GM18502 (cell line): ENCODE results near the gene CCDC136.

Source experiments
- ATAC-seq: cut with Tn5 transposase; IDR thresholded peaks from one replicate; pipeline ENCODE4 v1.9.1; 2021; ENCODE audit warnings: mild to moderate bottlenecking; ENCODE audit not compliant: unreplicated experiment, poor library complexity

The CCDC136 gene

DNA sequence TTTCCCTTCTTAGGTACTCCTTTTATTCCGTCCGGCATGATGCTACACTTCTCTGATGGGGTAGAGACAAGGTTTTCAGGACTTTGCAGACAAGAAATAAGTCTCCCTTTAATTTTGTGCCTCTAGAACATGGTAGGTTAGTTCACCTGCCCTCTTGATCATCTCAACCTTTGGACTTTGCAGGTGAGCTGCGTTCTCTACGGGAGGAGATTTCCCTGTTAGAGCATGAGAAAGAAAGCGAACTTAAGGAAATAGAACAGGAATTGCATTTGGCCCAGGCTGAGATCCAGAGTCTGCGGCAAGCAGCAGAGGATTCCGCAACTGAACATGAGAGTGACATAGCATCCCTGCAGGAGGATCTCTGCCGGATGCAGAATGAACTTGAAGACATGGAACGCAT, 9.2 kb downstream of the CCDC136 start:
- no peak for ATAC-seq

DNA sequence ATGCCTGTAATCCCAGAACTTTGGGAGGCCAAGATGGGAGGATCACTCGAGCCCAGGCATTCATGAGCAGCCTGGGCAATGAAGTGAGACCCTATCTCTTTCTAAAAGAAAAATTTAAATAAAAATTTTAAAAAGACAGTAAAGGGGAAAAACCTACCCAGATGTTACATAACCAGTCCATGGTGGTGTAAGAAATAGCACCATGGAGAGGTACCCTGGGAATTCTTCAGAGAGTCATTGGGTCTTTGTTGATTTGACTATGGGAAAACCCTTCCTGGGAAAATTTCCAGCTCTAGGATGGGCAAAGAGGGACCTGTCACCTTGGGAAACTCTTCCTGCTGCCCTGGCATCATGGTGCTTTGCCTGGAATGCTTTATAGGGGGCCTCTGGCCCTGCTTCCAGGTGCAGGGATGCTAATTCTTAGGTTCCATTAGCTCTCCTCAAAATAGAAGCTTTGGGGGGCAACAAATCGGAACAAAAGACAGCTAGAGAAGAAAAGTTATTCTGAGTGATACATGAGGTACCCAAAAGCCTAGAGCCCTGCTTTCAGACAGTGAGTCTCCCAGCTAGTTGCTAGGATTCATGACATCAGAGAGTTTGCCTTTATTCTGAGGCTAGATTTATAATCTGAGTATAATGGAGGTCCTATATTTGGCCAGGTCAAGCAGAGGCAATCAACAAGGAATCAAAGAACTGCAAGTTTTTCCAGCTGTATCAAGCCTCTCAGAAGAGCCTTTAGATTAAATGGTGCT, 10.1 kb downstream of the CCDC136 start:
- no peak for ATAC-seq

DNA sequence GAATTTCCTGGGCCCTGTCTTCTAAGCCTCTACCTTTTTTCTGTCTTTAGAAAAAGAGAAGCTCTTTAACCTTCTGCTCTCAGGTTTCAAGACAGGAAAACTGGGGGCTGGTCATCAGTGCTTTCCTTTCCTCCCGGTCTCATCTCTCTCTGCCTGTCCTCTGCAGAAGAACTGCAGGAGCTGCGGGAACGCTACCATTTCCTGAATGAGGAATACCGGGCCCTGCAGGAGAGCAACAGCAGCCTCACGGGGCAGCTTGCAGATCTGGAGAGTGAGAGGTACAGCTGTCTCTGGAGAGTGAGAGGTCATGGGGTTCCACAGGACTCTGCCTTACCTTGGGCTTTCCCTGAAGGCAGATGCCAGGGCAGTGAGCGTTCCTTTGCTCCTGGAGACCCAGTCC, 12.7 kb downstream of the CCDC136 start:
- no peak for ATAC-seq

DNA sequence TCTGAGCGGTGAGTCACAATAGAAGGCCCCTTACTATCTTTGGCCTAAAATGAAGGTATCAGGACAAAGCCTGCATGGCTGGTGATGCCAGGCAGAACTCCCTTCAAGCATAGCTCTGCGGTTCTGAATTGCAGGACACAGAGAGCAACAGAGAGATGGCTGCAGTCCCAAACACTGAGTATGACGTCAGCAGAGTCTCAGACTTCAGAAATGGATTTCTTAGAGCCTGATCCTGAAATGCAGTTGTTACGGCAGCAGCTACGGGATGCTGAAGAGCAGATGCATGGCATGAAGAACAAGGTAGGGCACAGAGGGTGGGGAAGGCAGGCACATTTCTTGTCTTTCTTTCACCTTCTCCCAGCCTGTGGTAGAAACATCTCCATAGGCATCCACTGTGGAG, 13.5 kb downstream of the CCDC136 start:
- ATAC-seq, result no peak

DNA sequence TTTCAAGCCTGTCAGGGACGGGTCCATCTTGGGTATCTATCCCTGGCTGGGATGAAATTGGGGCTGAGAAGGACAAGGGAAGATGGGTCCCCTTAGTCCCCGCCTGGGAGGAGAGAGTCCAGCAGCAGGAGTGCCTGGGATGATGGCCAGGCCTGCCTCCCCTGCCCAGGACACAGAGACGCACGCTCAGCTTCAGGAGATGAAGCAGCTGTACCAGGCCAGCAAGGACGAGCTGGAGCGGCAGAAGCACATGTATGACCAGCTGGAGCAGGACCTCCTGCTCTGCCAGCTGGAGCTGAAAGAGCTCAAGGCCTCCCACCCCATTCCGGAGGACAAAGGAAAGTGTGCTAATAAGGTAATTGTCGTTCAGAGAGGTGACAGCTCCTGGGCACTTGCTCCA, 15.4 kb downstream of the CCDC136 start:
- ATAC-seq, result no peak

DNA sequence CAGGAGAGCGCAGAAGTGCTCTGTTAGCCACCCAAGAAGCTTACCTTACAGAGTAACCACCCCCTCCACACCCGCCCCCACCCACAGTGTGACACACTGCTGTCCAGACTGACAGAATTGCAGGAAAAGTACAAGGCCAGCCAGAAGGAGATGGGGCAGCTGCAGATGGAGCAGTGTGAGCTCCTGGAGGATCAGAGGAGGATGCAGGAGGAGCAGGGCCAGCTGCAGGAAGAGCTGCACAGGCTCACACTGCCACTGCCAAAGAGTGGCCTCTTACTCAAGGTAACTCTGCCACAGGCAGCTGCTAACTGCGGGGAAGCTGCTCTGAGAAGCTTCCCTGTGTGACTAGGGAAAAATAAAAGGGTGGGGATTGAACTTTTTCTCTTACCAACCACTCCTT, 17.6 kb downstream of the CCDC136 start:
- ATAC-seq, result no peak

DNA sequence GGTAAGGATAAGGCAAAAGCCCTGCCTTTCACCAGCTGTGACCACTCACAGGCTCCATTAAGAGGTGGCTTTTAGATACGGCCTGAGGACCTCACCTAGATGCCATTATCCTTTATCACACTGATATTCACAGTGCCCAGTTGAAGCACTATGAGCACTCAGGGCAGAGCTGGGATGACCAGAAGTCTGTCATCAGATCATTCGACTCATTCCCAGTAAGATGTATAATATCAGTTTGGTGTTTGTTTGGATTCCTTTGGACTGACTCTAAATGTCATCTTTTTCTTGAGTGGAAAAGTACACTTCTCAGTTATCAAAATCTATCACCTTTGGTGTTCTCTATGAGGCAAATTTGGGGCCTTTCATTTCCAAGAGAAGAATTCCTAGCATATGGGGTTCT, 18.7 kb downstream of the CCDC136 start:
- ATAC-seq, result no peak

DNA sequence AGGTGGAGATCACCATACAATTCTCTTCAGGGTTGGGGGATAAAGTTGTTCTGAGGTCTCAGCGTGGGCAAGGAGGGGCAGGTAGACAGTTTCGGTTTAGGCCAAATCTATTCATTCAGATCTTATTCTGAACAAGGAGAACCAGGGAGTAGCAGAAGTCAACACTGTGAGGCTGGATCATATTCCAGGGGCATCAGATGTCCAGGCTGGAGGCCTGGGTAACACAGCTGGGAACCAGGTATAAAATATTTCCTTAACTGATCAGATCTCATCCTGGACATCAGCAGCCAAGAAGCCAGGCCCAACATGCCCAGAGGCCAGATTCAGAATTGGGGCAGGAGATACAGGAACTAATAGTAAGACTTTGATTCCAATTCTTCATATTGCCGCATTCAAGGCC, 19.2 kb downstream of the CCDC136 start:
- no peak for ATAC-seq

DNA sequence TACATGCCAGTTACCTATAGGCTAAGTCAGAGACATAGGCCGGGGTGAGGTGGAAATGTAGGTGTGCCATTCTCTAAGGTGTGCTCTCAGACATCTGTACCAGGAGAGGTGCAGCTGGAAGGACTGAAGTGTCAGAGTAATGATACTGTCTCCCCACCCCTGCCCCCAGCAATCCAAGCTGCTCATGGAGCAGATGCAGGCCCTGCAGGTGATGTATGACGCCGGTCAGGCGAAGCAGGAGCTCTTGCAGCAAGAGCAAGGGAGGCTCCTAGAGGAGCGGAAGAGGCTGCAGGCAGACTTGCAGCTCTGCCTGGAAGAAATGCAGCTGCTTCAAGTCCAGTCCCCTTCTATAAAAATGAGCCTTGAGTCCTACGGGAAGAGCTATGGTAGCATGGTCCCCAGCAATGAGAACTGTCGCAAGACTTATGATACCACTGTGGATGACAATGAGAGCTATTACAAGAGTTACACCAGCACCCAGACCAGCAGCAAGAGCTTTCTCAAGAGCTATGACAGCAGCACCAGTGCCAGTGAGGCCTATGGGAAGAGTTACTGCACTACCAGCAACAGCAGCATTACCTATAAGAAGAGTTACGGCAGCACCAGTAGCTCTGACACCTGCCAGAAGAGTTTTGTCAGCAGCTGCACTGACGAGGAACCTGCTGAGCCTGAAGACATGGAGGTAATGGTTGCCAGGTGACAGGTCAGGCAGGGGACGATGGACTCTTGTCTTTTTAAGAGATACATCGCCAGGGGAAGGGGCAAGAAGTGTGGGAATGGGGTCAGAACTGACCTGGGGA, 20.1 kb downstream of the CCDC136 start:
- ATAC-seq, result no peak

DNA sequence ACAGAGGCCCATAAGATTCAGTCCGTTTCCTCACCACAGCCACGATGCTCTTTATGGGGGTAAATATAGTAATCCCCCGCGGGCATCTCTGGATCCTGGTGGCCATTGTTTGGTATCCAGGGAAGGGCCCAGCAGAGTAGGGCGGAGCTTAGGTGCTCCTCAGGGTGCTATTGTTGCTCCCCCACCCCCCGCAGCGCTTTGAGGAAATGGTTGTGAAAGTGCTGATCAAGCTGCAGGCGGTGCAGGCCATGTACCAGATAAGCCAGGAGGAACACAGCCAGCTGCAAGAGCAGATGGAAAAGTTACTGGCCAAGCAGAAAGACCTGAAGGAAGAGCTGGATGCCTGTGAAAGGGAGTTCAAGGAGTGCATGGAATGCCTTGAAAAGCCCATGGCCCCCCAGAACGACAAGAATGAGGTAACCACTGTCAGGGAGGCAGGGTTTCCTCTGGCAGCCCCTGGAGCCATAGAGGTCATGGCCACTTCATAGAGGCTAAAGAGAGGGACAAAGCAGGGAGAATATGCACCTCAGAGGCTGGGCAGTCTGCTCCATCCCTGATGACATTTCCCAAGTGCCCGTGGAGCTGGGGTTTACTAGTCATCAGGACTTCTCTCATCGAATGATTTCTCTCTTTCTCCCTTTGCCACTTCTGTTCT, 20.9 kb downstream of the CCDC136 start:
- no peak for ATAC-seq

DNA sequence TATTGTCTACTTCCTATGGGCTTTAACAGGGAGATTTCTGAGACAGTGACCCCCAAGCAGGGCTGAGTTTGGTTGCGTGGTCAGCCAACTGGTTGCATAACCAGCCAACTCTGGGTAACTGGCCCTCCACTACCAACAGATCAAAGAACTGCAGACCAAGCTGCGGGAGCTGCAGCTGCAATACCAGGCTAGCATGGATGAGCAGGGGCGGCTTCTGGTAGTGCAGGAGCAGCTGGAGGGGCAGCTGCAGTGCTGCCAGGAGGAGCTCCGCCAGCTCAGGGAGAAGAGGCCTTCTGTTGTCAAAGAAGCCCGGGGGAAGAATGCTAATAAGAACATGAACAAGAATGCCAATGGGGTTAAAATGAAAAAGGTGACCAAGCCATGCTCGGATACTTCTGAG, 22.7 kb downstream of the CCDC136 start:
- no peak for ATAC-seq

DNA sequence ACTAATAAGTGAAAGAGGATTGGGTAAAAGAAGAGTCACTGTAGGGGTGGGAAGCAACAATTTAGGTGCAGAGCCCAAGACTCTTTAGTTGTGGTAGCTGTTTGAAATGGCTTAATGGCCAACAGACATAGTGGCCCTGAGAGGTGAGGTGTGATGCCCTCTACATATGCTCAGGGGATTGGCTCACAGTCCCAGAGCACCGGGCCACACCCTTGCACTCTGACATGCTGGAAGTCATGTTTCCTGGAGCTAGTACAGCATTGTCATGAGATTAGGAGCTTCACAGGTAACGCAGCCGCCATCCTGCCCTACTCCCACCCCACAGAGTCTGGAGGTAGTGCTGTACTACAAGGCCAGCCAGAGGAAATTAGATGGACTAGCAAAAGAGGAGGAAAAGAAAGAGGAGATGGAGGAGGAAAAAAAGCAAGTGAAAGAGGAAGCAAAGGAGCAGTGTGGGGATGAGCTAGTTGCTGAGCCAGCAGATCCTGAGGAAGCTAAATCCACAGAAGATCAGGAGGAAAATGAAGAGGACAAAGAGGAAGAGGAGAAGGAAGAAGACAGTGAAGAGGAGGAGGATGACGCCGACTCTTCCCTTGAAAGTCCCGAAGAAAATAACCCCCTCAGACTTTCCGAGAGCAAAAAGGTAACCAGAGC, 23.6 kb downstream of the CCDC136 start:
- no peak for ATAC-seq

DNA sequence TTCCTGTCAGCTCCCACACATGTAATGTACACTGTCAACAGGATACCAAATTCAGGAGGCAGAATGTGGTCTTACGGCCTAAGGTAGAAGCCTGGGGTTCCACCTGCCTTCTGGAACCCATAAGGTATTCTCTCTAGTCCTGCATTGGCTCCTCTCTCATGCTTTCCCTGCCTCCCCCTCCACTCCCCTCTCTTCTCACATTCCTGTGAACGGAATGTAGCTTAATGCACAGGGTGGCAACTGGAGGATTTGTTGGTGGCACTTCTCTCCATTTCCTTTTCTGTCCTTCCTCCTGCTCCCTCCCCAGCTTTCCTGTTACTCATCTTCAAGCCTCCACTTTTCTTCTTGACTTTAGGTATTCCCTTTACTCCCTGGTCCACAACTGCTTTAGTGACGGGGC, 26.9 kb downstream of the CCDC136 start:
- ATAC-seq, result no peak

DNA sequence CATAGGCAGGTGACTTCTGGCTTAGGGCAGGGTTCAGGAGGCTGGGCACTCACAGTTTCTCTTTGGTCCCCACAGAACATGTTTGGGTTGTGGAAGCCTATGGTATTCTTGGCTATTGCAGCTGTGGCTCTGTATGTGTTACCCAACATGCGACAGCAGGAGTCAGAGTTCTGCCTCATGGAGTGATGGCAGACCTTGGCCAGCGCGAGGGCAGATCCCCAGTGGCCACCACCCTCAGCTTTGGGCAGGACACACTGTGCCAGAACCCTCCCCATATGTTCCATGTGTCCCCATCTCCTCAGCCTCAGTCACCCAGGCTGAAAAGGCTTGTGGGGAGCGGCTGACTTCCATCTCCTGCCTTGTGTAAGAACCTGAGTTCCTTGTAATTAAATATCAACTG, 30.0 kb downstream of the CCDC136 start:
- ATAC-seq, result no peak

DNA sequence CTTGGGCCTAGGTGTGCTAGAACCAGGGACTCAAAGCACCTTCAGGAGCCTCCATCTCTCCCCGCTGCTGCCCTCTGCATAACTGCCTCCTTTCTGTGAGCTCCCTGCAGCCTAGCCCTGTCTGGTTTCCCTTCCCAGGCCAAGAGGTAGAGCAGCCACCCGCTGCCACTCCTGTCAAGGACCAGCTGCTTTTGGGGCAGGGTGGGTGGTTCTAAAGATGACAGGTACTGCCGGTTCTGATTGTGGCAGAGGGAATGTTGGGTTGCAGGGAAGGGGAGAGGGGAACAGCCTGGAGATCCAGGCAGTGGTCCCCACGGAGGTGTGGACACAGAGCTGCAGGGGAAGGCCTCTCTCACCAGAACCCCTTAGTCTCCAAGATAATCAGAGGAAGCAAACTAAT, 34.7 kb downstream of the CCDC136 start:
- no peak for ATAC-seq

DNA sequence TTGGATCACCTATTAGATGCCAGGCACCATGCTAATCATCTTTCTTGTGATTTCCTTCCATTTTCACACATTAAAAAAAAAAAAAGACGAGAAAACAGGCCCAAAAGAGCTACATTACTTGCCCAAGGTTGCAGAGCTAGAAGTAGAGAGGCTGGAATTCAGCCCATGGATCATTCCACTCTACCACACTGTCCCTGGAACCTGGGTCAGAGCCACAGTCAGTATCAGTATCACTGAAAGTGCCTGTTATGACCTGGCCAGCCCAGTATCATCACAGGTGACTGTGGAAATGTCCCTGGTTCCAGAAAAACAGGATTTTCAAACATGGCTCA, 35.1 kb downstream of the CCDC136 start:
- no peak for ATAC-seq

DNA sequence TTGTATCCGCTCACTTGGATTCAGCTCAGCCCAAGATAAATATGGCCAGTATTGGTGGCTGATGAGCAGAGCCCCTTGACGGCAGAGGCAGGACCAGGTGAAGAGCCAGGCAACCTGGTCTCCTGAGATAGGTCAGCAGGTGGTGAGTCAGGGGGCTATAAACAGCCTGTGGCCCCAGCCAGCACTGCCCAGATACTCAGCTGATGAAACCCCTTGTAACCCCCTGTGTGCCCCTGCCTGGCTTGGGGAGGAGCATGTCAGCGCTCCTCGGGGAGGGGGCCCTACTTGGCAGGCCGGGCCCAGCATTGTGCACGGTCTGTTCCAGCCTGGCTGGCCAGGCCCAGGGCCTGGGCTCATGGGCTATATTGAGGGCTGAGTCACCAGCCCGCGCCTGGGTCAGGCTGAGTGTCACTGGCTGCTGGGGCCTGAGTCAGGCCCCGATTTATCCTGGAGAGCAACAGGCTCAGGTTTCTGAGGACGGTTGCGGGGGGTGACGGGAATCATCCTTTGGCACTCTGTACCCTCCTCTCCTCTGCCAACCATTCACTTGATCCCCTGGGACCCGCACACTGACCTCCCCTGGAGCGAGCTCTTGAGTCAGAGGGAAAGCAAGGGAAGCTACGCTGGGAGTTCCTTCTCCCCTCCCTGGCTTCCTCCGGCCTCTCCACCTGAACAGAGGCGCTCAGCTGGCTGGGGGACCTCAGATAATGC, 35.6 kb downstream of the CCDC136 start:
- no peak for ATAC-seq

DNA sequence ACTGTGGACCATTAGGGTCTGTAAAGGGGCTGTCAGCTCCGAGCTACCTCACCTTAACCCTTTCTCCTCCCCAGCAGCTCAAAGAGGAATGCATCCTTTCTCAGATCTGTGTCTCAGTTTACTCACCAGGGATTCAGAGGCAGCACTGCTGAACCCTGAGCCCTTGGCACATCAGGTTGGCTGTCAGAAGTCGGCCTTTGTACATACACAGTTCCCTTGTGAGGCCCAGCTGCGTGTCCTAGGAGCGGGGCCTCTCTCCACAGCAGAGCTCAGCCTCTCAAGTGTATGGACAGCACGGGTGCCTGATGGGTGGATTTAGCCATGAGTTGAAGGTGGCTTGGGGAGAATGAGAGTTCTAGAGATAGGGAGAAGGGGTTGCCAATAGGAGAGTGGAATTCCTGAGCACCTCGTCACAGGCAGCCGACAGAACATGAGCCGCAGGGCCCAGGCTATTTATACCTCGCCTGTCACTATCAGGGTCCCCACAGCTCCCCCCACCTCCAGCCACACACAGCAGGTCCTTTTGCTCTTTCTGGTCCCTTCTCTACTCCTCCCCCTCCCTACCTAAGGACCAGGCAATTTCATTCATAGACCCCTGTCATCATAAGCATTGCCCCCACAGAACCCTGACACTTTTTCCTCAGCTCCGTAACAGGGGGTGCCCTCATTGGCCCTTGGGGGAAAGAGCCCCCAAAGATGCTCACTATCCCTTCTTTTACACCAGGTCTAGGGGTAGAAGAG, 36.4 kb downstream of the CCDC136 start:
- ATAC-seq, result no peak

DNA sequence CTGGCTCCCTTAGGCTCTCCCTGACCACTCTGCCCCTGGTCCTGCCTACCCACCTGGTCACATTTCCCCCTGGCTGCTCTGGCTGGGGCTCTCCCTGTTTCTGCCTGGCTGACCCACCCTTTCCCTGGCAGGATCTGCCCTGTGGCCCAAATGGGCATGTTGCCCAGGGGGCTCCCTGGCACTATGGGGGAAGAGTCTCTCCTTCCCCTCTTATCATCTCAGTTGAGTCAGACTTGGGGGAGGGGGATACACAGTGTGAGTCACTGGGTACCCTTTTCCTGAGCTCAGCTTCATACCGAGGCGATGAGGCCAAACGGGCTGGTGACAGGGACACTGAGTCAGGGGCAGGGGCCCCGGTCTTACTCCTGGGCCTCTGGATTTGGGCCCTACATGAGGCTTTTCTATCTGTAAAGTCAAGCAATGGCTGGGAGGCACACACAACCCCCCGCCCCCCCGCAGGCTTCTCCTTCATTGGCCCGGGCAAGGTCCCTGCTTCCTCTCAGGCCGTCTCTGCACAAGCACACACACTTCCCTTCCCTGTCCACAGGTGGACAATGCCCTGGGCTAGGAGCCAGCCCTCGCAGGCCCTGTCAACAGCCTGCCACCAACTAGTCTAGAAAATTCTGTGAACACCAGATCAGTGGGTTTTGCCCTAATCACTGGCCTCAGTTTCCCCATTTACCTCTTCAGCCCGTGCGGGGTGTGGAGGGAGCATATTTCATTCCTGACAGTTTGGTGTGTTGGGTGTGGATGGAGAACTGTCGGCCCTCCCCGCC, 37.8 kb downstream of the CCDC136 start:
- no peak for ATAC-seq
